ENCODE results near the gene UBR1. TPM values are rescaled to one million over a fixed set of nuclear protein-coding genes. Genes with fewer than 3 reads are reported as not detected.

UBR1 gene
- total RNA-seq, 4 donors from 2014 or later = 21.3 to 108 (median 34.2) TPM

DNA sequence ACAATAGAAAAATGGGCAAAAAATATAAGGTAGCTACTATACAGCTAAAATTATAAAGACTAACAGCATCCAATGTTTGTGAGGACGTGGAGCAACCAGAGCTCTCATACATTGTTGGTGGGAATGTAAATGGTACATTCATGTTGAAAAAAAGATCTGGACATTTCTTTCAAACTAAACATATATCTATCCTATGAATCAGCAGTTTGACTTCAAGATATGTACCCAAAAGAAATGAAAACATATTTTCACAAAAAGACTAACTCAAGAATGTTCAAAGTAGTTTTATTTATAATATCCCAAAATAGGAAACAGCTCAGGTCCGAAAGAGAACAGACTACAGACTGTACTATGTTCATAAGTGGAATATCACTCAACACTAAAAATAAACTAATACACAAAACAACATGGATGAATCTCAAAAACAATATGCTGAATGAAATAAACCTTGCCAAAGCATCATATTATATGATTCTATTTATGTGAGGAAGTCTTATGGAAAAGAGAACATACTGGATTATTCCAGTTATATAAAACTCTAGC lies 176.5 kb downstream of the UBR1 start:
- TF ChIP-seq POLR2A (IDR thresholded peaks at IDR 0.05) (no peak), EP300 (IDR thresholded peaks at IDR 0.05; ENCODE audit: low read depth) (no peak), POLR2AphosphoS5 (IDR thresholded peaks at IDR 0.05) (no peak)
- TF ChIP-seq, protein P1, sequence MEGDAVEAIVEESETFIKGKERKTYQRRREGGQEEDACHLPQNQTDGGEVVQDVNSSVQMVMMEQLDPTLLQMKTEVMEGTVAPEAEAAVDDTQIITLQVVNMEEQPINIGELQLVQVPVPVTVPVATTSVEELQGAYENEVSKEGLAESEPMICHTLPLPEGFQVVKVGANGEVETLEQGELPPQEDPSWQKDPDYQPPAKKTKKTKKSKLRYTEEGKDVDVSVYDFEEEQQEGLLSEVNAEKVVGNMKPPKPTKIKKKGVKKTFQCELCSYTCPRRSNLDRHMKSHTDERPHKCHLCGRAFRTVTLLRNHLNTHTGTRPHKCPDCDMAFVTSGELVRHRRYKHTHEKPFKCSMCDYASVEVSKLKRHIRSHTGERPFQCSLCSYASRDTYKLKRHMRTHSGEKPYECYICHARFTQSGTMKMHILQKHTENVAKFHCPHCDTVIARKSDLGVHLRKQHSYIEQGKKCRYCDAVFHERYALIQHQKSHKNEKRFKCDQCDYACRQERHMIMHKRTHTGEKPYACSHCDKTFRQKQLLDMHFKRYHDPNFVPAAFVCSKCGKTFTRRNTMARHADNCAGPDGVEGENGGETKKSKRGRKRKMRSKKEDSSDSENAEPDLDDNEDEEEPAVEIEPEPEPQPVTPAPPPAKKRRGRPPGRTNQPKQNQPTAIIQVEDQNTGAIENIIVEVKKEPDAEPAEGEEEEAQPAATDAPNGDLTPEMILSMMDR (IDR thresholded peaks at IDR 0.05) = no peak
- no peaks in the 10 kb centered on the region for H3K36me3 ChIP-seq
- H3K27ac ChIP-seq = no peak overlapping the region
- intact Hi-C loops (cut with DNase I; ENCODE audit: low total_unique reads) (no loop called here), in situ Hi-C loops (cut with MboI; ENCODE audit: low pct_ligation_motif_present in 1 of 4, low pct_unique_long_range_greater_than_20kb in 1 of 4, low sequenced_read_pairs in 3 of 4) (loop anchor here in 3 of 4 donors (10.0 kb wide), 2 partner anchors 195 to 225 kb away; partner anchors contain the start of gene CDAN1 (in 2 of the 3))
- H3K27me3 ChIP-seq = no peaks in the 10 kb centered on the region
- no peak for DNase-seq
- 58 to 60% methylated on average over 2 of the region's 2 CpGs for WGBS, 2 donors (ENCODE audit: low coverage in 1 of 2)
- no peak overlapping the region for H3K4me3 ChIP-seq
- no peaks in the 10 kb centered on the region for H3K4me1 ChIP-seq
- H3K9me3 ChIP-seq = no peaks in the 10 kb centered on the region

DNA sequence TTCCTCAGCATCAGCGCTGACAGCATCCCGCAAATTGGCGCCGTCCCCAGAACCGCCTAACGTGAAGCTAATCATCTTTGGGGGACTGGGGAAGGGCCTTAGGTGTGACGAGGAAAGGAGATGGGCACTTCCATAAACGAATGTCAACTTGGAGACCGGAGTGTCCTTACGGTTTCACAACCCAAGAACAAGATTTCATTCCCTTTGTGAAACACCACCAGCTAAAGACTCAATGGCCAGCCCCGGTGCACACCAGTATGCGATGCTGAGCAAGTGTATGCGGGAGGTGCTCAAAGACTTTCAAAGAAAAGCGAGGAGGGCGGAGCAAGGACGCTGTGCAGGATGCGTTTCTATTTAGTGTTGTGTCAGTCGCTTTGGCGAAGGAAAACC lies 184.5 kb downstream of the UBR1 start:
- H3K27me3 ChIP-seq = no peaks in the 10 kb centered on the region
- in situ Hi-C loops (cut with MboI; ENCODE audit: low pct_ligation_motif_present in 1 of 4, low pct_unique_long_range_greater_than_20kb in 1 of 4, low sequenced_read_pairs in 3 of 4) (loop anchor here (10.0 to 25.0 kb wide), 3 partner anchors 184 to 217 kb away; partner anchors contain the start of gene CDAN1 (in 3 of the 4)), intact Hi-C loops (cut with DNase I; ENCODE audit: low total_unique reads) (no loop called here)
- H3K36me3 ChIP-seq = no peaks in the 10 kb centered on the region
- H3K4me1 ChIP-seq = peaks cover 6 to 22% (median 9%) of the 10 kb centered on the region in 4 donors
- WGBS, 2 donors (ENCODE audit: low coverage in 1 of 2) = 2% methylated on average over 19 of the region's 19 CpGs; no CpG with 5 or more reads in 1 of the 2 donors
- peak overlapping the region; percentile 50 to 98 (median 90) for H3K4me3 ChIP-seq
- TF ChIP-seq, protein P1 (IDR thresholded peaks at IDR 0.05) = peak in 1 of 5 experiments; percentile 6
- no peak for TF ChIP-seq POLR2A (IDR thresholded peaks at IDR 0.05)
- peak overlapping the region; percentile 70 to 96 (median 93) for H3K27ac ChIP-seq
- peak; percentile 34 for DNase-seq
- H3K9me3 ChIP-seq = no peaks in the 10 kb centered on the region

DNA sequence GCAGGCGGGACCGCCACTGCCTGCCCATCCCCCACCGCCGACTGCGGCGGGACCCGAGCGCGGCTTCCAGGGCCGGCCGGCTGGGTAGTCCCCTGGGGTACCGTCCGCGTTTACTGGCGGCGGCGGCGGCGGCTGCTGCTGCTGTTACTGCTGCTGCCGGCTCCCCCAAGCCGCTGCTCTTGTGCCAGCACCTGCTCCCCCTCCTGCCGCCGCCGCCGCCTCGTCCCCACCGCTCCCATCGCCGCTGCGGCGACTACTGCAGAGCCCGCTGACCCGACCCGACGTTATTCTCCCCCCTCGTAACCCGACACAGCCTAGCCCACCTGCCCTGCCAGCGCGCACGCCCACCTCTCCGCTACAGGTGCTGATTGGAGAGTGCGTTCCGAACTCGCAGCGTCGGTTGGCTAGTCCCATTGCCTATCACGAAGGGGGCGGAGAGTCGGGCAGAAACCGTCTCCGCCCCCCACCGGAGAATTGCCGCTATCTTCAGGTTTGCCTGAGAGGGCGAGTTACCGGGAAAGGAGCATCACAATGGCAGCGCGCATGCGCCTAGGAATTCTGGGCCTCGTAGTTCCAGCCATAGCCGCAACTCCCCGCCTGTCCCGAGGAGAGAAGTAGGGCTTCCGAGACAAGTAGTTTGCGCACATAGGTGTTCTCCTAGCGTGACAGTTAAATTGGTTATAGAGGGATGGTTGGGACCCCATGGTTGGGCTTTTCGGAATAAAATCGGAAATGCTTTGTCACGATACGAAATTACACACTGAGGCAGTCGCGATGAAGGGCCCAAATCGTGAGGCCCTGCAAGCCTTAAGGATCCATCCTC lies 185.1 kb downstream of the UBR1 start, which contains the start of gene TTBK2:
Gene TTBK2, minus strand, starts transcription at position 260 of the 823 bp plus-strand sequence. CDS start 42,161 bp downstream, outside the sequence.
- WGBS, 2 donors (ENCODE audit: low coverage in 1 of 2) = 0% methylated on average over 52 of the region's 72 CpGs; no CpG with 5 or more reads in 1 of the 2 donors
- TF ChIP-seq EP300 (IDR thresholded peaks at IDR 0.05; ENCODE audit: low read depth) (no peak), POLR2A (IDR thresholded peaks at IDR 0.05) (peak; percentile 79), POLR2AphosphoS5 (IDR thresholded peaks at IDR 0.05) (peak; percentile 77 to 86 (median 80))
- TF ChIP-seq, protein P1 (IDR thresholded peaks at IDR 0.05) = peak in 3 of 5 experiments; percentile 18 to 43 (median 41)
- in situ Hi-C loops (cut with MboI; ENCODE audit: low pct_ligation_motif_present in 1 of 4, low pct_unique_long_range_greater_than_20kb in 1 of 4, low sequenced_read_pairs in 3 of 4) = loop anchor here (10.0 to 25.0 kb wide), 3 partner anchors 183 to 216 kb away; partner anchors contain the start of gene CDAN1 (in 3 of the 4)
- intact Hi-C loops (cut with DNase I; ENCODE audit: low total_unique reads) = no loop called here
- Histone ChIP-seq H3K4me3 (peak within 1 kb of the TSS; percentile 85 to 99 (median 97)), H3K4me1 (peaks cover 6 to 22% (median 9%) of the 10 kb centered on the region in 4 donors), H3K9me3 (no peaks in the 10 kb centered on the region), H3K27ac (peak within 1 kb of the TSS; percentile 87 to 96 (median 93)), H3K36me3 (no peaks in the 10 kb centered on the region), H3K27me3 (no peaks in the 10 kb centered on the region)
- peak; percentile 99 for DNase-seq

All from transverse colon (tissue), 4 donors.